Measurements from ENCODE around the gene RFPL1. TPM values are rescaled to one million over a fixed set of nuclear protein-coding genes. Genes with fewer than 3 reads are reported as not detected.
"Not testable (repeated sequence)": the region's sequence is repeated elsewhere in the genome, so short reads cannot be mapped to it uniquely, and the experiment has no call there.

The RFPL1 gene
- not detected in 2 replicates for total RNA-seq (2014; rRNA removed; shearing (Covaris generic))

GRCh38 chr22:29438283-29438682, at the start of gene RFPL1:
Gene RFPL1 (plus strand): TSS chr22:29438583.
- DNase-seq (ENCODE audit: low read depth) = not testable (repeated sequence)

GRCh38 chr22:29388759-29389090, 49.7 kb upstream of the RFPL1 start:
- DNase-seq (ENCODE audit: low read depth) = no peak

DNA sequence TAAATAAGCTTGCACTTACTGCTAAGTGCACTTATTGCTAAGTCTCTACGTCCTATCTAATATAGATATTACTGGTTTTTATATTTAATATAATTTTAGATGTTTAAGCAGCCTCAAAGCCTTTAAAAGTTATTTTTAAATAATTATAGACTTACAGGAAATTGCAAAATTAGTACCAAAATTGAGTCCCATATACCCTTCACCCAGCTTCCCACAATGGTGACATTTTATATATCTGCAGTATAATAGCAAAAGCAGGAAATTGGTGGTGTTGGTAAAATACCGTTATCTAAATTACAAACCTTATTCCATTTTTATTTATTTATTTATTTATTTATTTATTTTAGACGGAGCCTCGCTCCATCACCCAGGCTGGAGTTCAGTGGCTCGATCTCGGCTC, 48.1 kb upstream of the RFPL1 start:
- DNase-seq (ENCODE audit: low read depth) = no peak

DNA sequence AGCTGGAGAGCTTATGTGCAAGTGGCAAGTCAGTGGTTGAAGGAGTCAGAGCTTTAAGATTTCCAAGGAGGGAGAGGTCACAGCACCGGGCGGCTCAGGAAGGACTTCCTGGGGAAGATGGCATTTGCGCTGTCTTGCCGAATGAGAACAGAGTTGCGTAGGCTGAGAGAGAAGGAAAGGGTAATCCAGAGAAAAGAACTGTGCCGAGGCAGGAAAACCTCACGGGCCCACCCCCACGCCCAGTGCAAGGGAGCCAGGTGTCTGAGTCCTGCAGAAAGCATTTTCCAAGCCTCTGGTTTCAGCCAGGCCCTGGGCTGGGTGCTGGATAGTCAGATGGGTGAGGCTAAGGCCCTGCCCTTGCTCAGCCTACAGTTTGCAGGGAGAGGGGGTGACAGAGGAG, 46.8 kb upstream of the RFPL1 start:
- no peak for DNase-seq (ENCODE audit: low read depth)

GRCh38 chr22:29393019-29393608, 45.3 kb upstream of the RFPL1 start:
- no peak for DNase-seq (ENCODE audit: low read depth)

DNA sequence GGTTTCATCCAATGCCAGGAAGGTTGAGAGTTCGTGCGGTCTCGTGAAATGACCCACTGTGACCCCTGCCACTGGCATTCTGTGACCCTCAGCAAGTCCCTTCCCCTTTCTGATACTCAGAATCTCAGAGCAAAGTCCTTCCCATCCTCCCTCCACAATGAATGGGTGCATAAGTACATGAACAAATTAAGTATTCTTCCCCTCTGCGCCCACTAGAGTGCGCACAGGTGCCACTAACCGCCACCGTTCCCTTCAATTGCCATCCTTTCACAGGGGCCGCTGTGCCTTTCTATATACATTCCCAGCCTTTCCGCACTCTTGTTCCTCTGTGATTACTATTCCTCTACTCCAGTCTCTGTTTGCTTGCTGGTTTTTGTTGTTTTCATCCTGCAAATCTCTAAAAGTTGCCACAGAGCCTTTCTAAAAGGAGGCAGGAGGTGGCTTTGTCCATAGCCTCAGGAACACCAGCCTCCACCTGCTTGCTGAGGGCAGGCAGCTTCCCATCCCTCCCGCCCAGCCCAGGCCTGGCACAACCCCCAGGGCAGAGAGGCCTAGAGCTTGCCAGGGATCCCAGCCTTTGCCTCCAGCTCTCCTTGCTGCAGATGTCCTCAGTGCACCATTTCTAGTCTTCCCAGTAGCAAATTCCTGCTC, 43.3 kb upstream of the RFPL1 start:
- DNase-seq (ENCODE audit: low read depth) = peak; percentile 68

DNA sequence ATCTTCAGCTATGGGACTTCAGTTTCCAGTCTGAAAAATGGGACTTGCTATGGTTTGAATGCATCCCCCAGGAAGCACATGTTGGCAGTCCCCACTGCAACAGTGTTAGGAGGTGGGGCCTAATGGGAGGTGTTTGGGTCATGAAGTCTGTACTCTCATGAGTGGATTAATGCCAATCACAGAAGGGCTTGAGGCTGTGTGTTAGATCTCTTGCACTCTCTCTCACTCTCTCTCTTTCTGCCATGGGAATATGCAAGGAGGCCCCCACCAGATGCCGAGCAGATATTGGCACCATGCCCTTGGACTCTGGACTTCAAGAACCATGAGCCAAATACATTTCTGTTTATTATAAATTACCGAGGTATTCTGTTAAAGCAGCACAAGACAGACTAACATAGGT, 42.3 kb upstream of the RFPL1 start:
- no peak for DNase-seq (ENCODE audit: low read depth)

DNA sequence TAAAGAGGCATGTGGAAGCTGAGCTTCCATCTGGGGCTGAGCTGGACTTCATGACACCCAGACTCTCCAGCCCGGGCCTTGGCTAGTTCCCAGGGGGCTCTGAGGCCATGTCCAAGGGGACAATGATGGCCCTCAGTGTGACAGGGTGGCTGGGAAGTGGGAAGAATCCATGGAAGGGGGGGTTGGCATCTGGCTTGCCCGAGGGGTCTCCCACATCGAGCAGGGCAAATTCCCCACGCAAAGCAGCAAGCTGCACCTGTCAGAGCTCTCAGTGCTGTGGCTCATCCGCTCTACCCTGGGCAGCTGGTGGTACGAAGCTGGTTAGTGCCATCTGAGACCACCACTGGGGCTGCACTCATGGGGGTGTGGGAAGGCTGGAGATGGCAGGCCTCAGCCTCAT, 40.6 kb upstream of the RFPL1 start:
- no peak for DNase-seq (ENCODE audit: low read depth)

GRCh38 chr22:29400576-29400975, 37.8 kb upstream of the RFPL1 start:
- no peak for DNase-seq (ENCODE audit: low read depth)

DNA sequence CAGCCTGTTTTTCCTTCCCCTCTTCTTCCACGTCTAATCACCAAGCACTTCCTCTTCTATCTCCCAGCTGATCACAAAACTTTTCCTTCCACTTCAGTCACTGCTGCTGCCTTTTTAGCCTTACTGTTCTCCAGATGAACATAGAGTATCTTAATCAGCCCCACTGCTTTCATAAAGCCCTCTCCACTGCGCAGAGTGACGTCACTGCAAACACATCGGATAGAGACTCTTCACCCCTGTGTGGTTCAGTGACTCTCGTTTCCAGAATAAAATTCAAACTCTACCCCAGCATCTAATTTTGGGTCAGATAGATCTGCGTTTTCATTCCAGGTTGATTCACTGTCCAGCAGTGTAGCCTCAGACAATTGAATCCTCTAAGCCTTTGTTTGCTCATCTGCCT, 36.8 kb upstream of the RFPL1 start:
- DNase-seq (ENCODE audit: low read depth) = not testable (repeated sequence)

DNA sequence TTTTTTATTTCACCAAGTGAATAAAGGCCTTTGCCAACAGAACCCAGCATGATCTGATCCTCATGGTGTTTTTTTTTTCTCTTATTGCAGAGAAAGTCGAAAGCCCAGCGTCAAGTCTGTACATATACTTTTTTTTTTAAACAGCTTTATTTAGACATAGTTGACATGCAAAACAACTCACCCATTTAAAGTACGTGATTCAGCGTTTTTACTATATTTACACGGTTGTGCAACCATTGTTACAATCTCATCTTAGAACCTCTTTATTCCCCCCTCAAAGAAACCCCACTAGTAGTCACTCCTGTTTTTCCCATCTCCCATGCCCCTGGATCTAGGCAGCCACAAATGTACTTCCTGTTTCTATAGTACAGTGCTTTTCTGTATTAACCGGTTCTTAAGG, 29.4 kb upstream of the RFPL1 start:
- DNase-seq (ENCODE audit: low read depth) = no peak

DNA sequence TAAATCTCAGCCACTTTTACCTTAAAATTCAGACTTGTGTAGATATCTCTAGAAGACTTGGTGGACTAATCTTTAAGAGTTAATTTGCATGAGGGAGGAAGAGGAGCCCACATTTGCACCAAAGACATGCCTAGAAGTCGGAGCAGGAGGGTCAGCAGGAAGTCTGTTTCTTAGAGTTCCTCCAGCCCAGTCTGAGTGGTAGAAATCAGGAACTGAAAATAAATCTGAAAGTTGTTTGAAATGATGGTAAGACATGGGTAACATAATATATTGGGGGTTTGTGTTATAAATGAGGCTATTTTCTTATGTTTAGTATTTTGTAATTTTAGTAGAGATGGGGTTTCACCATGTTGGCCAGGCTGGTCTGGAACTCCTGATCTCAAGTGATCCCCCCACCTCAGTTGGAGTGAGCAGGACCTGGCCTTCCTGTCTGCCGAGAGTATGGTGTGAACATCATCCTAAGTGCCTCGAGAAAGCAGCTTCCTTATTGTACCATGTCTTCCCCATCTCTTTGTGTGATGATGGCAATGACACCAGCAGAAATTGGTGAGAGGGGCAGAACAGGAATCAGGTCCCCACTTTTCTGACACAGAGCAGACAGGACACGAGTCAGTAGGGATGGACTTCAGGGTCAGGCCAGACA, 26.7 kb upstream of the RFPL1 start:
- not testable (repeated sequence) for DNase-seq (ENCODE audit: low read depth)

GRCh38 chr22:29412772-29413171, 25.6 kb upstream of the RFPL1 start:
- DNase-seq (ENCODE audit: low read depth) = peak; percentile 4

DNA sequence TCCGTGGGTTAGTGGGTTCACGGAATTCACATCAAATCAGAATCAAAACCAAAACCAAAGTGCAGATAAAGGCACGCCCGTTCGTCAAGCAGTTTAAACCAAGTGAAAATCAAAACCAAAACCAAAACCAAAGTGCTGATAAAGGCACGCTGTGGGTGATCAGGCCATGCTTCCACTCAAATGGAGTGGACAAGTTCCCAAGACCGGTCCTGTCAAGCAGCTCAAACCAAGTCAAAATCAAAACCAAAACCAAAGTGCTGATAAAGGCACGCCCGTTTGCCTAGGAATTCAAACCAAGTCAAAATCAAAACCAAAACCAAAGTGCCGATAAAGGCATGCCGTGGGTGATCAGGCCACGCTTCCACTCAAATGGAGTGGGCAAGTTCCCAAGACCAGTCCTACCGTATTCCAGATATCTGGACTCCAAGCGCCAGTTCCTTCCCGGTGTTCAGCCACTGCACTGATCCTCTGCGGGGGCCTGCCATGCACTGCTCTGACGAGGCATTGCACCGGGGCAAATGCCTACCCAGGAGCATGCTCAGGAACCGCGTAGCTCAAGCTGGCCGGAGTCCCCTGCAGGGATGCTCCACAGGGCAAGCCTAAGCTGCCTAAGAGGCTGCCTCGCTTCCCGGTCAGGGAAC, 23.3 kb upstream of the RFPL1 start:
- peak; percentile 80 for DNase-seq (ENCODE audit: low read depth)

DNA sequence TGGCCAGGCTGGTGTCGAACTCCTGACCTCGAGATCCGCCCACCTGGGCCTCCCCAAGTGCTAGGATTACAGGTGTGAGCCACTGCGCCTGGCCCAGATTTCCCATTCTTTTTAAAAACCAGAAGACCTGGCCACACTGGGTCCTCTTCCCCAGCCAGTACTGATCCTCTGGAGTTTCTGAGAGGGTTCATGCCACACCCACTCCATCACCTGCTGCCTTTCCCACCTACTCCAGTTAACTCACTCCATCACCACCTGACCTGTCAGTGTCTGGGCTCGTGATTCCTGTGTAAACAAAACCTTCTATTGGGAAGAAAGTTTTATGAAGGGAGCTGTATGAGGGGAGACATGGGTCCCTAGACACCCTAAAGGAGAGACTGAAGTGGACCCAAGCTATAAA, 19.7 kb upstream of the RFPL1 start:
- not testable (repeated sequence) for DNase-seq (ENCODE audit: low read depth)

DNA sequence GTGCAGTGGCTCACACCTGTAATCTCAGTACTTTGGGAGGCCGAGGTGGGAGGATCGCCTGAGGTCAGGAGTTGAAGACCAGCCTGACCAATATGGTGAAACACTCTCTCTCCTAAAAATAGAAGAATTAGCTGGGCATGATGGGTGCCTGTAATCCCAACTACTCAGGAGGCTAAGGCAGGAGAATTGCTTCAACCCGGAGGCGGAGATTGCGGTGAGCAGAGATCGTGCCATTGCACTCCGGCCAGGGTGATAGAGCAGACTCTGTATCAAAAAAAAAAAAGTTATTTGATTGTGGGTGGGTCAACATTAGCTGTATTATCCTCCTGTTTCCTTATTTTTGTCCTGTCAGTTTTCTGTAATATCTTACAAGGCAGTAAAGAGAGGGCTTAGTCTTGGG, 11.9 kb upstream of the RFPL1 start:
- no peak for DNase-seq (ENCODE audit: low read depth)

GRCh38 chr22:29427176-29427760, 11.1 kb upstream of the RFPL1 start:
- no peak for DNase-seq (ENCODE audit: low read depth)

DNA sequence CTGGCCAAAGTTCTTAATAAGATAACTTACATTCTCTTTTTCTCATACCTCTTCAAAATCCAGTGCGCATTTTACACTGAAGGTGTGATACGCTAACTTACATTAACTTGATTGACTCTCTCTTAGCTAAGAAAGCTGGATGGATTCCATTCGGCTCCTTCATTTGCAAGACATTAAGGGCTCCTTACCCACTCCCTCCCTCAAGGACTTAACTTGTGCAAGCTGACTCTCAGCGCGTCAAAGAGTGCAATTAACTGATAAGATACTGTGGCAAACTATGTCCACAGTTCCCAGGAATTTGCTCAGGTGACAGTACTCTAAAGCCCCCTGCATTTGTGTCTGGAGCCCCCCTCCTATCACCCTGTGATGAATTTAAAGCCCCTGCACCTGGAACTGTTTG, 6.4 kb upstream of the RFPL1 start:
- DNase-seq (ENCODE audit: low read depth) = no peak

DNA sequence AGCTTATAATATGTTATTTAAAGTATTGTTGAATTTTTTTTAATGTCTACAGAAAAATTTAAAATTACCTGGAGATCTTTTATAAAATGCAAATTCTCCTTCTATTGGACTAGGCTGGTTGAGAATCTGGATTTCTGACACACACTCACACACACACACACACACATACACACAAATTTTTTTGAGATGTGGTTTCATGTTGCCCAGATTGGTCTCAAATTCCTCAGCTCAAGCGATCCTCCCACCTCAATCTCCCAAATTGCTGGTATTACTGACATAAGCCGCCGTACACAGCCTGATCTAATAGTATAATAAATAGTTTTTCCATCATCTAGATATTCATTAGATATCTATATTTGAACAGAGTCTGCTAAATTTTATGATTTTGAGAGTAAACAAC, 4.5 kb upstream of the RFPL1 start:
- DNase-seq (ENCODE audit: low read depth) = no peak

DNA sequence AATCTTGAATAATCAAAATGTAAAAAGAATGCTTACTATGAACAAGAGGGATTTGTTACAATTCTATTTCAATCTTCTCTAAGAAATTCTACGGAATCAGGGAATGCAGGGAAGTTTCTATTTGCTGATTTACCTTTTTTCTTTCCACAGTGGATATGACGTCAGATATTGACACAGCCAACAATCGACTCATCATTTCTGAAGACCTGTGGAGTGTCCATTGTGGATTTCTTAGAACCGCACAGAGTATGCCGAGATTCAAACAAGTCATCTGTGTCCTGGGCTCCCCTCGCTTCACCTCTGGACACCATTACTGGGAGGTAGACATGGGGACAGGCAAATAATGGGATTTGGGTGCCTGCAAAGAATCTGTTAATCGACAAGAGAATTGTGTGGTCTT, 4.1 kb upstream of the RFPL1 start:
- DNase-seq (ENCODE audit: low read depth) = no peak

DNA sequence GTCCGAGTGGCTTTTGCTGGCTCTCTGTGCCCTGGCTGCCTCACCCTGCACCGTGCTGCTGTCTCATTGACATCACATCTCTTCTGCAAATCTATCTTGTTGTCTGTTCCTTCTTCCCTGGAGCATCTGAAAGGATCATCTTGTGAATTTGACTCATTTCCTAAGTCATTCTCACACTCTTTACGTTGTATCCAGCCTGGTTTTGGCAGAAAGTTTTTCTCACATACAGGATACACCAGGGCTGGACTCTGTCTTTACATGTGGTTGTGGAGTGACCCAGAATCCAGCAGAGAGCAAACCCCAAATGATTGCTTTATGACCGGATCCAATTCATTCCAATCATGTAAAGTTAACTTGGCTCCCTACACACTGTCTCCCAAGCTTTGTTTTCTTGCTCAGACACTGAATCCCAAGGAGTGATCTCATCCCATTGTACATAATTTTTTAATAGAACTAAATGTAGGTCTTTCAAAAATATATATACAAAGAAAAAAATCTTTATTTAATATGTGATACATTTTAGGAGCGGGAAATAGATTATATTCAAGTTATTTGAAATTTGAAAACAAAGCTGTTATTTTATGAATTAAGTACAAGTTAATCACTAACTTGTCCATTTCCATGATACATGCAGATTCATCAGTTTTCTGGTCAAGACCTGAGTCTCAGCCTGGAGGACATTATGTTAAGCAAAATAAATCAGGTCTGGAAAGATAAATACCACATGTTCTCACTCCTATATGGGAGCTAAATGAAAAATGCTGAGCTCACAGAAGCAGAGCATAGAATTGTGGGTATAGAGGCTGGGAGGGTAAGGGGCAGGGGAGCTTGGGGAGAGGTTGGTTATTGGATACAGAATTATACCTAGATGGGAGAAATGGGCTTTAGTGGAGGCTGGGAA, 2.9 kb upstream of the RFPL1 start:
- no peak for DNase-seq (ENCODE audit: low read depth)

DNA sequence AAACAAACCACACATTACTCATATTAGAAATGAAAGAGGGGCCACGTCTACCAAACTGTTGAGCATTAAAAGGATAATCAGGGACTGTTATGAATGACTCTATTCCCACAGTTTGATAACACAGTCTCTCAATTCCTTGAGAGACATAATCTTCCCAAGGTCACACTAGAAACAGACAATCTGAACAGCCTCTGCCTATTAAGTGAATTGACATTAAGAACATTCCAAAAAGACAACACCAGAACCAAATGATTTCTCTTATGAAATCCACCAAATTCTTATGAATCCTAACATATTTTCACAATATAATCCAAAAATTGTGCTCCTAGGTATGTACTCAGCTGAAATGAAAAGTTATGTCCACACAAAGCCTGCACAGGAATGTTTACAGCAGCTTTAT, 4.6 kb downstream of the RFPL1 start:
- no peak for DNase-seq (ENCODE audit: low read depth)
